GM21717 (cell line): Measurements from ENCODE around the gene RNF112.
A peak's percentile ranks its signal among the peaks of the same experiment; 100 is the strongest.

ENCODE experiments used
- ATAC-seq: cut with Tn5 transposase; IDR thresholded peaks from one replicate; pipeline ENCODE4 v1.9.1; 2021; ENCODE audit warnings: mild to moderate bottlenecking, moderate library complexity; ENCODE audit not compliant: unreplicated experiment

RNF112 gene, protein sequence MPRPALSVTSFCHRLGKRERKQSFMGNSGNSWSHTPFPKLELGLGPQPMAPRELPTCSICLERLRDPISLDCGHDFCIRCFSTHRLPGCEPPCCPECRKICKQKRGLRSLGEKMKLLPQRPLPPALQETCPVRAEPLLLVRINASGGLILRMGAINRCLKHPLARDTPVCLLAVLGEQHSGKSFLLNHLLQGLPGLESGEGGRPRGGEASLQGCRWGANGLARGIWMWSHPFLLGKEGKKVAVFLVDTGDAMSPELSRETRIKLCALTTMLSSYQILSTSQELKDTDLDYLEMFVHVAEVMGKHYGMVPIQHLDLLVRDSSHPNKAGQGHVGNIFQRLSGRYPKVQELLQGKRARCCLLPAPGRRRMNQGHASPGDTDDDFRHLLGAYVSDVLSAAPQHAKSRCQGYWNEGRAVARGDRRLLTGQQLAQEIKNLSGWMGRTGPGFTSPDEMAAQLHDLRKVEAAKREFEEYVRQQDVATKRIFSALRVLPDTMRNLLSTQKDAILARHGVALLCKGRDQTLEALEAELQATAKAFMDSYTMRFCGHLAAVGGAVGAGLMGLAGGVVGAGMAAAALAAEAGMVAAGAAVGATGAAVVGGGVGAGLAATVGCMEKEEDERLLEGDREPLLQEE

GRCh38 chr17:19410875-19411620 lies at the start of gene RNF112:
TSS of gene RNF112 (plus strand) at chr17:19411232. CDS start at chr17:19411409, 177 bp downstream.
- no peak for ATAC-seq

- ATAC-seq: no peak
Measured at GRCh38 chr17:19361326-19361725, 49.7 kb upstream of the RNF112 start.

DNA sequence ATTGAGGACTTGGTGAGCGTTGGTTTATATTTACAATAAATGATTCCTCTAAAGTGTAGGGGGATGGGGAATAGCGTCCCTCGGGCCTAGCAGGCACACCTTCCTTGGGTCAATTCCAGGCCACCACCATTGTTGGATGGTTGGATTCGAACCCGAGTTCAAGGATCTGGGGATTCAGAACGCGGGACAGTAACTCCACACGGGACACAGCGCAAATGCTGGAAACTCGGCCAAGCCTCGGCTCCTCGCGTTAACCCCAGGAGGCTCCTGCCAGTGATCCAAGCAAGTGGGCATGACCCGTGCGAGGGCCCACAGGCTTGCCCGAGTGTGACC lies 49.1 kb upstream of the RNF112 start:
- ATAC-seq: no peak

- ATAC-seq: peak; percentile 60
Measured at GRCh38 chr17:19362277-19363113, 48.5 kb upstream of the RNF112 start, which contains the start of gene B9D1. TSS of gene B9D1 (minus strand) at chr17:19362723. CDS start at chr17:19362569, 154 bp downstream.

- no peak for ATAC-seq
Measured at GRCh38 chr17:19363114-19363438, 48.0 kb upstream of the RNF112 start.

GRCh38 chr17:19363460-19364035 lies 47.5 kb upstream of the RNF112 start:
- ATAC-seq: no peak

GRCh38 chr17:19364699-19365498 lies 46.1 kb upstream of the RNF112 start:
- ATAC-seq: no peak

- ATAC-seq: no peak
Measured at GRCh38 chr17:19365499-19365817, 45.6 kb upstream of the RNF112 start.

GRCh38 chr17:19365833-19366636 lies 45.0 kb upstream of the RNF112 start:
- no peak for ATAC-seq

DNA sequence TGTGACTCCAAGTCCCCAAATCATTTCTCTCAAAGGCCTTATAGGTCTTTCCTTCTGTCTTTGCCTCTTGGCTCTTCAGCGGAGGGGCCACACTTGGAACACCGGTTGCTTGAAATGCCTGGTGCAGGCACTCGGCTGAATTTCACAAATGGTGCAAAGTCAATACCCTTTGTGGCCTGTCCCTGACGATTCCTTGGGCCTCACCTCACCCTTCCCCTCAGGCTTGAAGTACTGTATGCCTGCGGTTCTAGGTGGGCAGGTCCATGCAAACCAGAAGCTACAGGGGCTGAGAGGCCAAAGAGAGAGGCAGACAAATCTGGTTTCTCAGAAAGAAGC lies 44.4 kb upstream of the RNF112 start:
- no peak for ATAC-seq

GRCh38 chr17:19368229-19368628 lies 42.8 kb upstream of the RNF112 start:
- ATAC-seq: no peak

- no peak for ATAC-seq
Measured at GRCh38 chr17:19369107-19369778, 41.8 kb upstream of the RNF112 start.

GRCh38 chr17:19369846-19370492 lies 41.1 kb upstream of the RNF112 start:
- no peak for ATAC-seq

DNA sequence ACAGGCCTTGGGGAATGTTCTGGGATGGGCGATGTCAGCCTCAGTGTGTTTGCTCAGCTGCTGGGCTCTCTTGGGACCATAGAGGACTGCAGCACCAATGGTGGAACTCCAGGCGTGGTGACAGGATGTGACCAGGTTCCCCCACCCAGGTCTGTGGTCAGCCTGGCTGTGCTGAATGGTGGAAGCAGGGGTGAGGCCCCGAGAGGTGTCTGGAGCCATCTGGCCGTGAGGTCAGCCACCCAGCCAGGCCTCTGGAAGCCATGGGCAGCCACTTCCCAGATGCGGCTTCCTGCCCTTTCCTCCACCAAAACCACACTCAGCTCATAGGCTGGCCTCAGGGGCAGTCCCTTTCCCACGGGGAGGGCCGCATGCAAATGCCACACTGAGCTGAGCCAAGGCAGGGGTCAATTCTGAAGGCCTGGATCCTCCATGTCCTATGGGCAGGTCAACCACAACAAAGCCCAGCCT lies 40.5 kb upstream of the RNF112 start:
- ATAC-seq: no peak

GRCh38 chr17:19371259-19372010 lies 39.6 kb upstream of the RNF112 start:
- no peak for ATAC-seq

- ATAC-seq: no peak
Measured at GRCh38 chr17:19372011-19372370, 39.0 kb upstream of the RNF112 start.

DNA sequence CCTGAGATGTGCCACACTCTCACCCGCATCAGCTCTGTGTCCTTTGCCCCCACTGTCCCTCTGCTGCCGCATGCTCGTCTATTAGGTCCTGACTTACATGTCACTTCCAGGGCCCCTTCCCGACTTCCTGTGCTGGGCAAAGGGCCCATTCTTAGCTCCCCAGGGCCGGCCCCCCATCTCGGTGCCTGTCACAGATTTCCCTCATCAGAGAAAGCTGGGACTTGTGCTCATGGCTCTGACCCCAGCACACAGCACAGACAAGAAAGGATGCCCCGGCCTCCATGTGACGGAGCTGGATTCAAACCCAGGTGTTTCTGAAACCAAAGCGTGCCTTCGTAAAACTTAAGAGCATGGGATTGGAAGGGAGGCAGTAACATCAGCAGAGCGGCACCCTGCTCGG lies 38.6 kb upstream of the RNF112 start:
- ATAC-seq: no peak
